ENCODE measurements around the gene ICAM5.
"Not testable (repeated sequence)": the region's sequence is repeated elsewhere in the genome, so short reads cannot be mapped to it uniquely, and the experiment has no call there.

The ICAM5 gene

DNA sequence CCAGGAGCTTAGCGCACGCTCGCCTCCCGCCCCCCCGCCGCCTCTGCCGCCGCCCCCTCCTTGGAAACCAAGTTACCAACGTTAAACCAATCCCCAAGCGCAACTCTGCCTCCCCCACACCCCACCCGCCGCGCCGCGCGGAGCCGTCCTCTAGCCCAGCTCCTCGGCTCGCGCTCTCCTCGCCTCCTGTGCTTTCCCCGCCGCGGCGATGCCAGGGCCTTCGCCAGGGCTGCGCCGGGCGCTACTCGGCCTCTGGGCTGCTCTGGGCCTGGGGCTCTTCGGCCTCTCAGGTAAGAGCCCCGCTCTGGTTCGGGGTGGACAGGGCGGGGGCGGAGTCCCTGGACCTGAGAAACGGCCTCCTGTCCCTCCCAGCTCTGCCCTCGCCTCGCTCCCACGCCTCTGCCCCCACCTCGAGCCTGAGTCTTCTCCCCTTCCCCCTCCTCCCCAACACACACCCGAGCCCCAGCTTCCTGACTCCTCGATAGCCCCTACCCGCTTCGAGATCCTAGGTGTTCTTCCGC lies at the start of gene ICAM5:
ICAM5 (plus strand) TSS at position 117 of the 521 bp plus-strand sequence; CDS start at position 209, 92 bp downstream.
- no peaks in the 10 kb centered on the region for H3K9me3 ChIP-seq (ENCODE audit: control insufficient read depth, low read length)
- H3K9ac ChIP-seq (ENCODE audit: low read length): no peak within 1 kb of the TSS
- H3K4me1 ChIP-seq (ENCODE audit: control insufficient read depth, insufficient read depth, low read length): peaks cover 21% of the 10 kb centered on the region
- peaks cover 8% of the 10 kb centered on the region for H3K36me3 ChIP-seq (ENCODE audit: control insufficient read depth, insufficient read depth, low read length, severe bottlenecking)
- DNase-seq (ENCODE audit: low read depth): peak; percentile 65
- peak within 1 kb of the TSS; percentile 56 for H3K4me3 ChIP-seq (ENCODE audit: low read length)
- H3K27me3 ChIP-seq (replicated peaks; ENCODE audit: control insufficient read depth, insufficient read depth, low read length): peaks cover 66% of the 10 kb centered on the region

GRCh38 chr19:10241826-10242449 lies 47.8 kb upstream of the ICAM5 start:
- not testable (repeated sequence) for DNase-seq (ENCODE audit: low read depth); H3K27me3 ChIP-seq (replicated peaks; ENCODE audit: control insufficient read depth, insufficient read depth, low read length); H3K9me3 ChIP-seq (ENCODE audit: control insufficient read depth, low read length); H3K4me3 ChIP-seq (ENCODE audit: low read length); H3K9ac ChIP-seq (ENCODE audit: low read length); H3K36me3 ChIP-seq (ENCODE audit: control insufficient read depth, insufficient read depth, low read length, severe bottlenecking)
- peaks cover 27% of the 10 kb centered on the region for H3K4me1 ChIP-seq (ENCODE audit: control insufficient read depth, insufficient read depth, low read length)

DNA sequence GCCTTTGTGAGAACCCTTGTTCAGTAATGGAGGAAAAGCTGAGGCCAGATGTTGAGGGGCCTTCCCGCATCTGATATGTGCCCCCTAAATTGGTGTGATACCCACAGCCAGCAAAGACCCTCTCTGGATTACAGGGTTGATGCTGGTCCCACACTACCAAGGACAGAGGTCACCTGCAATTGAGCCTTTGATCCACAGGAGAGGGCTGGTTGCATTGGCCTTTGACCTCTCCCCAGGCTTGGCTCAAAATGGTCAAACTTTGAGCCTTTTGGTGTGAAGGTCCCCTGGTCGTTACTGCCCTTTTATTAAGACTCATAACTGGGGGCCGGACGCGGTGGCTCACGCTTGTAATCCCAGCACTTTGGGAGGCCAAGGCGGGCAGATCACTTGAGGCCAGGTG lies 46.1 kb upstream of the ICAM5 start:
- Histone ChIP-seq H3K9me3 (ENCODE audit: control insufficient read depth, low read length) (no peaks in the 10 kb centered on the region), H3K4me3 (ENCODE audit: low read length) (no peak overlapping the region), H3K9ac (ENCODE audit: low read length) (no peak overlapping the region), H3K4me1 (ENCODE audit: control insufficient read depth, insufficient read depth, low read length) (peaks cover 14% of the 10 kb centered on the region), H3K27me3 (replicated peaks; ENCODE audit: control insufficient read depth, insufficient read depth, low read length) (no peaks in the 10 kb centered on the region), H3K36me3 (ENCODE audit: control insufficient read depth, insufficient read depth, low read length, severe bottlenecking) (no peaks in the 10 kb centered on the region)
- DNase-seq (ENCODE audit: low read depth): no peak

DNA sequence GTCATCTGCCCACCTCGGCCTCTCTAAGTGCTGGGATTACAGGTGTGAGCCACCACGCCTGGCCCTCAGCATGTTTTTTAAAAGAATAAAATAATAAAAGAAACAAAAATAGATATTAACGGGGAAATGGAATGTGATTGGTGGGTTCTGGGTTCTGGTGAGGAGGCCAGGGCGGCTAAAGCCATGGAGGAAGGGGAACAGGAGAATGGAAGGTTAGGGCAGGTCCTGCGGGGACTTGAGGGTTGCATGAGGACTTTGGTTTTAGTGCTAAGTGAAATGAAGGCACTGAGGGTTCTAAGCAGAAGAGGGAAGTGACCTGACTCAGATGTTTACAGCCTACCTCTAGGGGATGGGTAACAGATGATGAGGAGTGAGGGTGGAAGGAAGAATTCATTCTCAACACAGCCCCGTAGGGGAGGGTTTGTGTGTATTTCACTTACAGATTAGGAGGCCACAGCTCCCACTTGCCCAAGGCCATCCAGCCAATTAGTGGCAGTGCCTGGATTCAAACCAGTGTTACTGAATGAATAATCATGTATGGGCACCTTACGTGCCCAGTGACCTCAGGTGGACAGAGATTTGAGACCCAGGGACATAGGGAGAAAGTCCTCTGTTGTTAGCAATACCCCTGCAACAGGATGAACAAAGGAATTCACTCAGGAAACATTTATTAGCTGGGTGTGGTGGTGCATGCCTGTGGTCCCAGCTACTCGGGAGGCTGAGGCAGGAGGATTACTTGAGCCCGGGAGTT lies 44.4 kb upstream of the ICAM5 start:
- Histone ChIP-seq H3K4me1 (ENCODE audit: control insufficient read depth, insufficient read depth, low read length) (peaks cover 10% of the 10 kb centered on the region), H3K36me3 (ENCODE audit: control insufficient read depth, insufficient read depth, low read length, severe bottlenecking) (no peaks in the 10 kb centered on the region), H3K9ac (ENCODE audit: low read length) (peak overlapping the region; percentile 8), H3K9me3 (ENCODE audit: control insufficient read depth, low read length) (no peaks in the 10 kb centered on the region), H3K4me3 (ENCODE audit: low read length) (no peak overlapping the region), H3K27me3 (replicated peaks; ENCODE audit: control insufficient read depth, insufficient read depth, low read length) (no peaks in the 10 kb centered on the region)
- no peak for DNase-seq (ENCODE audit: low read depth)

GRCh38 chr19:10246511-10246910 lies 43.2 kb upstream of the ICAM5 start:
- Histone ChIP-seq H3K4me1 (ENCODE audit: control insufficient read depth, insufficient read depth, low read length) (peaks cover 10% of the 10 kb centered on the region), H3K27me3 (replicated peaks; ENCODE audit: control insufficient read depth, insufficient read depth, low read length) (no peaks in the 10 kb centered on the region), H3K36me3 (ENCODE audit: control insufficient read depth, insufficient read depth, low read length, severe bottlenecking) (no peaks in the 10 kb centered on the region), H3K9me3 (ENCODE audit: control insufficient read depth, low read length) (no peaks in the 10 kb centered on the region), H3K9ac (ENCODE audit: low read length) (no peak overlapping the region), H3K4me3 (ENCODE audit: low read length) (no peak overlapping the region)
- no peak for DNase-seq (ENCODE audit: low read depth)

GRCh38 chr19:10251792-10252694 lies 37.7 kb upstream of the ICAM5 start, which contains the start of gene MRPL4:
TSS of gene MRPL4 (plus strand) at chr19:10252214. CDS start at chr19:10252254, 40 bp downstream.
- H3K4me3 ChIP-seq (ENCODE audit: low read length): peak within 1 kb of the TSS; percentile 99
- peaks cover 32% of the 10 kb centered on the region for H3K36me3 ChIP-seq (ENCODE audit: control insufficient read depth, insufficient read depth, low read length, severe bottlenecking)
- peak within 1 kb of the TSS; percentile 96 for H3K9ac ChIP-seq (ENCODE audit: low read length)
- no peaks in the 10 kb centered on the region for H3K9me3 ChIP-seq (ENCODE audit: control insufficient read depth, low read length)
- DNase-seq (ENCODE audit: low read depth): peak; percentile 99
- peaks cover 7% of the 10 kb centered on the region for H3K4me1 ChIP-seq (ENCODE audit: control insufficient read depth, insufficient read depth, low read length)
- no peaks in the 10 kb centered on the region for H3K27me3 ChIP-seq (replicated peaks; ENCODE audit: control insufficient read depth, insufficient read depth, low read length)

DNA sequence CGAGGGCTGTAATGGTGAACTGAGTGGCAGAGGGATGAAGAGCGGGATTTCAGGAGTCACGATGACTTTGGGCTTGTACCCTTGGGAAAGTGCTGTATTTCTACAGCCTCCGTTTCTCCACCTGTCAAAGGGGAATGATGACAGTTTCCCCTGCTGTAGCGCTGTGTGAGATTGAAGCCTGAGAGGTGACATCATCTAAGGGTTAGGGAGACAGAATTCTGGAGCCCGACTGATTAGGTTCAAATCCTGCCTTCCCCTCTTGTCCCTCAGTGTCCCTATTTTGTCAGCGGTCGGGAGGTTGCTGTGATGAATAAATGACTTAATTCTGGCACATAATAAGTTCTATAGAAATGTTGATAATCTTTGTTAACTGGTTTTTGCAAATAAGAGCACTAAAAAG lies 37.0 kb upstream of the ICAM5 start:
- peak overlapping the region; percentile 99 for H3K4me3 ChIP-seq (ENCODE audit: low read length)
- peak overlapping the region; percentile 96 for H3K9ac ChIP-seq (ENCODE audit: low read length)
- peaks cover 7% of the 10 kb centered on the region for H3K4me1 ChIP-seq (ENCODE audit: control insufficient read depth, insufficient read depth, low read length)
- H3K9me3 ChIP-seq (ENCODE audit: control insufficient read depth, low read length): no peaks in the 10 kb centered on the region
- H3K36me3 ChIP-seq (ENCODE audit: control insufficient read depth, insufficient read depth, low read length, severe bottlenecking): peaks cover 38% of the 10 kb centered on the region
- no peaks in the 10 kb centered on the region for H3K27me3 ChIP-seq (replicated peaks; ENCODE audit: control insufficient read depth, insufficient read depth, low read length)
- no peak for DNase-seq (ENCODE audit: low read depth)

GRCh38 chr19:10254244-10254643 lies 35.5 kb upstream of the ICAM5 start:
- no peak overlapping the region for H3K4me3 ChIP-seq (ENCODE audit: low read length)
- no peak overlapping the region for H3K9ac ChIP-seq (ENCODE audit: low read length)
- no peak for DNase-seq (ENCODE audit: low read depth)
- no peaks in the 10 kb centered on the region for H3K27me3 ChIP-seq (replicated peaks; ENCODE audit: control insufficient read depth, insufficient read depth, low read length)
- no peaks in the 10 kb centered on the region for H3K9me3 ChIP-seq (ENCODE audit: control insufficient read depth, low read length)
- H3K4me1 ChIP-seq (ENCODE audit: control insufficient read depth, insufficient read depth, low read length): peaks cover 7% of the 10 kb centered on the region
- H3K36me3 ChIP-seq (ENCODE audit: control insufficient read depth, insufficient read depth, low read length, severe bottlenecking): peaks cover 49% of the 10 kb centered on the region

DNA sequence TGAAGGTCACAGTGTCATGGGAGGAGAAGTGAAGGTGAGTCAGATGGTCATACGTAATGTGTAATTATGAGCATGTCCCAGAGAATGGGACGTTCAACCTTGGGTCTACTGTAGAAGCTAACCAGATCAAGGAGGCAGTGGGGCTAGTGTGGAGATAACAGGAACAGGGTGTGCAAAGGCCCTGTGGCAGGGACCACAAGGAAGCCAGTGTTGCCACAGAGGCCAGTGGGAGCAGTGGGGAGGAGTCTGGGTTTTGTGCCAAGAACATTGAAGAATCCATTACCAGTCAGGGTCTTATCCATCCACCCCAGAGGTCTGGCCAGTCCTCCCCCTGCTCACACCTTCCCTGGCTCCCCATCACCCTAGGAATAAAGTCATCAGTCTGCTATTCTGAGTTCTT lies 34.4 kb upstream of the ICAM5 start:
- H3K27me3 ChIP-seq (replicated peaks; ENCODE audit: control insufficient read depth, insufficient read depth, low read length): no peaks in the 10 kb centered on the region
- no peaks in the 10 kb centered on the region for H3K9me3 ChIP-seq (ENCODE audit: control insufficient read depth, low read length)
- peaks cover 58% of the 10 kb centered on the region for H3K36me3 ChIP-seq (ENCODE audit: control insufficient read depth, insufficient read depth, low read length, severe bottlenecking)
- H3K9ac ChIP-seq (ENCODE audit: low read length): no peak overlapping the region
- peaks cover 7% of the 10 kb centered on the region for H3K4me1 ChIP-seq (ENCODE audit: control insufficient read depth, insufficient read depth, low read length)
- no peak overlapping the region for H3K4me3 ChIP-seq (ENCODE audit: low read length)
- DNase-seq (ENCODE audit: low read depth): no peak

GRCh38 chr19:10256551-10256950 lies 33.2 kb upstream of the ICAM5 start:
- H3K4me3 ChIP-seq (ENCODE audit: low read length): no peak overlapping the region
- H3K9ac ChIP-seq (ENCODE audit: low read length): no peak overlapping the region
- no peaks in the 10 kb centered on the region for H3K9me3 ChIP-seq (ENCODE audit: control insufficient read depth, low read length)
- peaks cover 7% of the 10 kb centered on the region for H3K4me1 ChIP-seq (ENCODE audit: control insufficient read depth, insufficient read depth, low read length)
- no peak for DNase-seq (ENCODE audit: low read depth)
- H3K36me3 ChIP-seq (ENCODE audit: control insufficient read depth, insufficient read depth, low read length, severe bottlenecking): peaks cover 58% of the 10 kb centered on the region
- H3K27me3 ChIP-seq (replicated peaks; ENCODE audit: control insufficient read depth, insufficient read depth, low read length): no peaks in the 10 kb centered on the region

Data from adipocyte (in vitro differentiated cells).